Nephron progenitor cell (in vitro differentiated cells): ENCODE results near the gene CDKL4.
A peak's percentile ranks its signal among the peaks of the same experiment; 100 is the strongest.

ENCODE experiments used
- DNase-seq: peaks from one replicate; pipeline ENCODE4 v3.0.0; 2021
- H3K27ac Mint-ChIP-seq: 2 replicates; pipeline ENCODE4 v1.8.0; 2021; ENCODE audit warnings: mild to moderate bottlenecking, moderate library complexity, mixed read lengths
- H3K27me3 Mint-ChIP-seq: 2 replicates; pipeline ENCODE4 v1.8.0; 2021; ENCODE audit warnings: mild to moderate bottlenecking, low read depth, mixed read lengths; ENCODE audit not compliant: poor library complexity
- H3K36me3 Mint-ChIP-seq: 2 replicates; pipeline ENCODE4 v1.8.0; 2021; ENCODE audit warnings: low read depth, mixed read lengths
- H3K4me1 Mint-ChIP-seq: 2 replicates; pipeline ENCODE4 v1.8.0; 2021; ENCODE audit warnings: mixed read lengths
- H3K4me3 Mint-ChIP-seq: 2 replicates; pipeline ENCODE4 v1.8.0; 2021; ENCODE audit warnings: mild to moderate bottlenecking, moderate library complexity, mixed read lengths
- H3K9me3 Mint-ChIP-seq: 2 replicates; pipeline ENCODE4 v1.8.0; 2021; ENCODE audit warnings: mild to moderate bottlenecking, moderate library complexity, mixed read lengths
- CTCF ChIP-seq: fragments of 200-600 bp; sonication (generic); IDR thresholded peaks from 2 replicates; pipeline ENCODE4 v1.5.0; 2021; ENCODE audit warnings: antibody characterized with exemption

The CDKL4 gene

DNA sequence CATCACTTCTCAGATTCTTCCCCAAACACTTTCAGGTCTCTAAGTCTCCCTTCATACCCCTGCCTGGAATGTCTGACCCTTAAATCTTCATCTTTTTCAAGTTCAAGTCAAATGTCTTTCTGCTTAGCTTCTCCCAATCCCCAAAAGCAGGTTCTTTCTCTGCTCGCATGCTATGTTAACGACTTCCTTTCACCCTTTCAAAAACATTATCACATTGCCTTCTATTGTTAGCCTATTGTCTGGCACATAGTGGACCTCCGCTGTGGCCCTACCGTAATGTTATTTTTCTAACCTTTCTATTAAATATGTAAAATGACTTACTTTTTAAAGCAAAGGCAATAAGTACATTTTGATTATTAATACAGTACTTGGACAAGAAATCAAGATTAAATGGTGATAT lies 2.2 kb downstream of the CDKL4 start:
- Mint-ChIP-seq H3K9me3 (peaks cover 12% of the 10 kb centered on the region), H3K27me3 (no peaks in the 10 kb centered on the region), H3K36me3 (peaks cover 11% of the 10 kb centered on the region), H3K27ac (no peak overlapping the region), H3K4me1 (no peaks in the 10 kb centered on the region), H3K4me3 (no peak overlapping the region)
- no peak for DNase-seq
- no peak for TF ChIP-seq CTCF

GRCh38 chr2:39240758-39241157 lies 3.0 kb downstream of the CDKL4 start:
- Mint-ChIP-seq H3K36me3 (peaks cover 16% of the 10 kb centered on the region), H3K4me3 (no peak overlapping the region), H3K4me1 (no peaks in the 10 kb centered on the region), H3K27ac (no peak overlapping the region), H3K27me3 (no peaks in the 10 kb centered on the region), H3K9me3 (peaks cover 20% of the 10 kb centered on the region)
- DNase-seq, result no peak
- no peak for TF ChIP-seq CTCF

- no peaks in the 10 kb centered on the region for H3K4me1 Mint-ChIP-seq
- peaks cover 9% of the 10 kb centered on the region for H3K36me3 Mint-ChIP-seq
- peaks cover 4% of the 10 kb centered on the region for H3K27me3 Mint-ChIP-seq
- no peak overlapping the region for H3K27ac Mint-ChIP-seq
- H3K9me3 Mint-ChIP-seq, result peaks cover 17% of the 10 kb centered on the region
- no peak overlapping the region for H3K4me3 Mint-ChIP-seq
- no peak for DNase-seq
- no peak for TF ChIP-seq CTCF
These were observed 9.0 kb downstream of the CDKL4 start for GRCh38 chr2:39234754-39235153.

DNA sequence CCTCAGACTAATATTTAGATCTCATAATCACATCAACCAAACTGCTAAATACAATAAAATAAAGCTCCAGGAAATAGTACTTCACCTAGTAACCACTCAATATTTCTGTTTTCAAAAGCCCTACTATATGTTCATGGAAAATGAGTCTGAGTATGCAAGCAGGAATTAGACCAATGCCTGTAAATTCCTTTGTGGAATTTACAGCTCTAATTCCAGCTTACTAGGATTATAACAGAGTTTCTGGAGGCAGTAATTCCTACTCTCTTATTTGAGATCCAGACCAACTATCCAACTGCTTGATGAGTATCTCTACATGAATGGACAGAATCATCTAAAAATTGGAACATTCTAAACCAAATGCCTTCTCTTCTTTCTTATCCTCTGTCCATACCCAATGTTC lies 11.6 kb downstream of the CDKL4 start:
- Mint-ChIP-seq H3K27me3 (peaks cover 4% of the 10 kb centered on the region), H3K4me1 (peaks cover 18% of the 10 kb centered on the region), H3K36me3 (peaks cover 9% of the 10 kb centered on the region), H3K27ac (no peak overlapping the region), H3K4me3 (no peak overlapping the region), H3K9me3 (peaks cover 17% of the 10 kb centered on the region)
- no peak for DNase-seq
- no peak for TF ChIP-seq CTCF

DNA sequence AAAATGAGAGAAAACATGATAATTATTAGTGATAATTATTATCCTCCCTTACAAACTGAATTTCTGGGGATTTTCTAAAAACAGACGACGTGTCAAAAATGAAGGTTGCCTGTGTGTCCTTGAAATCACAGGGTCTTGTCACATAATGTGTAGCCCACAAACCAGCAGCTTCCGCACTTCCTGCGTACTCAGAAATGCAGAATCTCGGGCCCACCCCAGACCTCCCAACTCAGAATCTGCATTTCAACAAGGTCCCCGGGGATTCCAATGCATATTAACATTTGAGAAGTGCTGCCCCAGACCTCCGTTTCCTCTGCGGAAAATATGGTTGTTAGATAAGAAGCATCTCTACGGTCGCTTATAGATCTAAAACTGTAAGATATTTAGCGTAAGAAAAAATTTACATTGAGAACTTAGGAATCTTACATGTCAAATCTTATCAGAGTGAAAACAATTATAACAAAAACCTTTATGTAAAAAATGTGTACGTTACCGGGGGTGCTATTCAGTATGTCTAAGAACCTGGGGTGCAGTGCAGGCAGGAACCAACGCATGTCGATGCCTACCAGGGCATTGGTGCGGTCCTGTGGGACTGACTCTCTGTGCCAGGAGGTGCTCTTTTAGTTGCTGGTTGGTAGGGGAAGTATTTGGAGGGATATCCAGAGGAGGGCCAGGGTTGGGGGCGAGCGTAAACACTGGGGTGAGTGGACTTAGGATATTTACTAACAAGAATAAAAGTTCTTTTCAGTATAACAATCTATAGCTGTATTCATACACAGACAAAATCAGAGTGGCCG lies 15.2 kb downstream of the CDKL4 start:
- DNase-seq, result no peak
- H3K4me1 Mint-ChIP-seq, result peaks cover 26% of the 10 kb centered on the region
- peak overlapping the region; percentile 77 for H3K4me3 Mint-ChIP-seq
- no peaks in the 10 kb centered on the region for H3K9me3 Mint-ChIP-seq
- H3K27ac Mint-ChIP-seq, result no peak overlapping the region
- TF ChIP-seq CTCF, result peak; percentile 44
- no peaks in the 10 kb centered on the region for H3K27me3 Mint-ChIP-seq
- H3K36me3 Mint-ChIP-seq, result no peaks in the 10 kb centered on the region
